Measurements from ENCODE around the gene C11orf42. TPM values are rescaled to one million over a fixed set of nuclear protein-coding genes. Genes with fewer than 3 reads are reported as not detected.

Gene C11orf42
- total and polyA plus RNA-seq, 2 experiments from 2014 or later, result 0.32 TPM; not detected in 1

- Histone ChIP-seq H3K27ac (no peak overlapping the region), H3K36me3 (peaks cover 39% of the 10 kb centered on the region), H3K4me3 (no peak overlapping the region), H3K27me3 (no peaks in the 10 kb centered on the region), H3K4me1 (ENCODE audit: low read depth) (peaks cover 16% of the 10 kb centered on the region), H3K9me3 (ENCODE audit: low read depth) (no peaks in the 10 kb centered on the region)
- TF ChIP-seq CTCF (IDR thresholded peaks at IDR 0.05; ENCODE audit: low read depth, low read length), result no peak
- DNase-seq (ENCODE audit: low read depth in 1 of 2, low spot score in 1 of 2), result peak in 1 of 2 donors; percentile 88
These were observed 14.0 kb downstream of the C11orf42 start for GRCh38 chr11:6219359-6219758.

GRCh38 chr11:6223854-6224253, 18.5 kb downstream of the C11orf42 start:
- Histone ChIP-seq H3K4me3 (no peak overlapping the region), H3K36me3 (peaks cover 14% of the 10 kb centered on the region), H3K27ac (no peak overlapping the region), H3K27me3 (no peaks in the 10 kb centered on the region), H3K4me1 (ENCODE audit: low read depth) (peaks cover 25% of the 10 kb centered on the region), H3K9me3 (ENCODE audit: low read depth) (no peaks in the 10 kb centered on the region)
- DNase-seq (ENCODE audit: low read depth in 1 of 2, low spot score in 1 of 2), result no peak
- no peak for TF ChIP-seq CTCF (IDR thresholded peaks at IDR 0.05; ENCODE audit: low read depth, low read length)

GRCh38 chr11:6224421-6224820, 19.1 kb downstream of the C11orf42 start:
- Histone ChIP-seq H3K4me1 (ENCODE audit: low read depth) (peaks cover 27% of the 10 kb centered on the region), H3K9me3 (ENCODE audit: low read depth) (no peaks in the 10 kb centered on the region), H3K27ac (no peak overlapping the region), H3K36me3 (peaks cover 14% of the 10 kb centered on the region), H3K4me3 (no peak overlapping the region), H3K27me3 (no peaks in the 10 kb centered on the region)
- TF ChIP-seq CTCF (IDR thresholded peaks at IDR 0.05; ENCODE audit: low read depth, low read length), result no peak
- DNase-seq (ENCODE audit: low read depth in 1 of 2, low spot score in 1 of 2), result no peak

- H3K9me3 ChIP-seq (ENCODE audit: low read depth), result no peaks in the 10 kb centered on the region
- H3K36me3 ChIP-seq, result peaks cover 14% of the 10 kb centered on the region
- TF ChIP-seq CTCF (IDR thresholded peaks at IDR 0.05; ENCODE audit: low read depth, low read length), result no peak
These were observed 19.7 kb downstream of the C11orf42 start for GRCh38 chr11:6225024-6225423.

GRCh38 chr11:6225896-6226295, 20.5 kb downstream of the C11orf42 start:
- Histone ChIP-seq H3K36me3 (peaks cover 14% of the 10 kb centered on the region), H3K4me3 (no peak overlapping the region), H3K9me3 (ENCODE audit: low read depth) (no peaks in the 10 kb centered on the region), H3K27me3 (no peaks in the 10 kb centered on the region), H3K4me1 (ENCODE audit: low read depth) (peaks cover 20% of the 10 kb centered on the region), H3K27ac (no peak overlapping the region)
- no peak for TF ChIP-seq CTCF (IDR thresholded peaks at IDR 0.05; ENCODE audit: low read depth, low read length)
- DNase-seq (ENCODE audit: low read depth in 1 of 2, low spot score in 1 of 2), result no peak

More at GRCh38 chr11:6225024-6225423, 19.7 kb downstream of the C11orf42 start:
- Histone ChIP-seq H3K27ac (no peak overlapping the region), H3K4me1 (ENCODE audit: low read depth) (peaks cover 27% of the 10 kb centered on the region), H3K4me3 (no peak overlapping the region), H3K27me3 (no peaks in the 10 kb centered on the region)
- peak in 1 of 2 donors; percentile 8 for DNase-seq (ENCODE audit: low read depth in 1 of 2, low spot score in 1 of 2)

GRCh38 chr11:6228520-6228919, 23.2 kb downstream of the C11orf42 start:
- Histone ChIP-seq H3K27ac (no peak overlapping the region), H3K36me3 (no peaks in the 10 kb centered on the region), H3K4me3 (no peak overlapping the region), H3K27me3 (no peaks in the 10 kb centered on the region), H3K9me3 (ENCODE audit: low read depth) (no peaks in the 10 kb centered on the region), H3K4me1 (ENCODE audit: low read depth) (peaks cover 15% of the 10 kb centered on the region)
- no peak for TF ChIP-seq CTCF (IDR thresholded peaks at IDR 0.05; ENCODE audit: low read depth, low read length)
- DNase-seq (ENCODE audit: low read depth in 1 of 2, low spot score in 1 of 2), result no peak
